Duodenal mucosa (tissue), 2 donors: ENCODE data around the gene STRN3.
"Not testable (repeated sequence)": the region's sequence is repeated elsewhere in the genome, so short reads cannot be mapped to it uniquely, and the experiment has no call there.

Experiments used
- H3K27ac ChIP-seq: one replicate; pipeline ENCODE4 v1.7.0; 2013; ENCODE audit warnings: low read depth, low read length
- H3K27me3 ChIP-seq, 2 donors: one replicate each; pipeline ENCODE4 v1.7.0; 2013; ENCODE audit warnings: low read length in 2 of 2, control low read depth in 1 of 2; ENCODE audit not compliant: insufficient read depth in 2 of 2, control insufficient read depth in 1 of 2
- H3K36me3 ChIP-seq, 2 donors: one replicate each; pipeline ENCODE4 v1.7.0; 2013; ENCODE audit warnings: low read length in 2 of 2, control low read depth in 1 of 2; ENCODE audit not compliant: insufficient read depth in 2 of 2, control insufficient read depth in 1 of 2
- H3K4me1 ChIP-seq, 2 donors: one replicate each; pipeline ENCODE4 v1.7.0; 2013; ENCODE audit warnings: low read length in 2 of 2, control low read depth in 1 of 2; ENCODE audit not compliant: insufficient read depth in 2 of 2, control insufficient read depth in 1 of 2
- H3K4me3 ChIP-seq, 2 donors: one replicate each; pipeline ENCODE4 v1.7.0; 2013; ENCODE audit warnings: low read length in 2 of 2, low read depth in 1 of 2
- H3K9ac ChIP-seq, 2 donors: one replicate each; pipeline ENCODE4 v1.7.0; 2013; ENCODE audit warnings: low read length in 2 of 2, low read depth in 1 of 2
- H3K9me3 ChIP-seq, 2 donors: one replicate each; pipeline ENCODE4 v1.7.0; 2013; ENCODE audit warnings: low read length in 2 of 2, control low read depth in 1 of 2; ENCODE audit not compliant: control insufficient read depth in 1 of 2

Gene STRN3

DNA sequence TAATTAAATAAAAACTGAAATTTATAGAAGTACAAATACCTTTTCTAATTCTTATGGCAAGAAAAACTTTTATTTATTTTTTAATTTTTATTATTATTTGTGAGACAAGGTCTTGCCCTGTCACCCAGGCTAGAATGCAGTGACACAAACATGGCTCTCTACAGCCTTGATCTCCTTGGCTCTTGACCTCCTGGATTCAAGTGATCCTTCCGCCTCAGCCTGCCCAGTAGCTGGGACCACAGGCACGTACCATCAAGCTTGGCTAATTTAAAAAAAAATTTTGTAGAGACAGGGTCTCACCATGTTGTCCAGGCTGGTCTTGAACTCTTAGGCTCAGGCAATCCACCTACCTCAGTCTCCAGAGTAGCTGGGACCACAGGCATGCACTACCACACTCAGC lies 104.4 kb downstream of the STRN3 start:
- Histone ChIP-seq H3K36me3 (peaks cover 0 to 8% of the 10 kb centered on the region in 2 donors), H3K4me1 (no peaks in the 10 kb centered on the region), H3K9ac (no peak overlapping the region), H3K4me3 (no peak overlapping the region), H3K27ac (no peak overlapping the region), H3K9me3 (no peaks in the 10 kb centered on the region), H3K27me3 (no peaks in the 10 kb centered on the region)

DNA sequence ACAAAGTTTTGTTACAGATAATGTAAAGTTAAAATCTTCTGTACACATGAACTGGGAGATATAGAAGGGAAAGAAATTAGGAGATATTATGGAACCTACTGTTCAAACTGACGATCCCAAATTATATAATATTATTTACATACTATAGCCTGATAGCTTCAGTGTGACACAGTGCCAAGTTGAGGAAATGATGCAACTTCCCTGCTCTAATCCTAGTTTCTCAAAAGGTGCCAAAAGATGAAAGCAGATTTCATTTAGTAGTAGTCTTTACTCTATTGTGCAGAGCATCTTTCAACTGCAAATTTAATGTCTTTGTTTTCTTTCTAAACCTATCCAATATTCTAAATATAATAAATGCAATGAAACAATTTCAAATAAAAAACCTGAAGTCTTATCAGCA lies 104.9 kb downstream of the STRN3 start:
- H3K27ac ChIP-seq: no peak overlapping the region
- no peaks in the 10 kb centered on the region for H3K27me3 ChIP-seq
- H3K9me3 ChIP-seq: no peaks in the 10 kb centered on the region
- H3K9ac ChIP-seq: no peak overlapping the region
- H3K4me1 ChIP-seq: no peaks in the 10 kb centered on the region
- no peak overlapping the region for H3K4me3 ChIP-seq
- H3K36me3 ChIP-seq: peaks cover 0 to 8% of the 10 kb centered on the region in 2 donors

GRCh38 chr14:30915596-30915995 lies 110.6 kb downstream of the STRN3 start:
- no peaks in the 10 kb centered on the region for H3K9me3 ChIP-seq
- no peak overlapping the region for H3K27ac ChIP-seq
- H3K27me3 ChIP-seq: no peaks in the 10 kb centered on the region
- H3K36me3 ChIP-seq: peaks cover 0 to 18% of the 10 kb centered on the region in 2 donors
- H3K4me3 ChIP-seq: no peak overlapping the region
- H3K4me1 ChIP-seq: no peaks in the 10 kb centered on the region
- H3K9ac ChIP-seq: no peak overlapping the region

GRCh38 chr14:30914812-30915211 lies 111.4 kb downstream of the STRN3 start:
- Histone ChIP-seq H3K4me3 (no peak overlapping the region), H3K9me3 (no peaks in the 10 kb centered on the region), H3K4me1 (no peaks in the 10 kb centered on the region), H3K36me3 (peaks cover 0 to 24% of the 10 kb centered on the region in 2 donors), H3K9ac (no peak overlapping the region), H3K27ac (no peak overlapping the region), H3K27me3 (no peaks in the 10 kb centered on the region)

- H3K4me1 ChIP-seq: no peaks in the 10 kb centered on the region
- H3K27ac ChIP-seq: no peak overlapping the region
- H3K36me3 ChIP-seq: peaks cover 10 to 50% of the 10 kb centered on the region in 2 donors
- H3K27me3 ChIP-seq: no peaks in the 10 kb centered on the region
- no peak overlapping the region for H3K9ac ChIP-seq
- no peak overlapping the region for H3K4me3 ChIP-seq
- H3K9me3 ChIP-seq: no peaks in the 10 kb centered on the region
Observed at GRCh38 chr14:30908826-30909225, 117.4 kb downstream of the STRN3 start.

- Histone ChIP-seq H3K9me3 (no peaks in the 10 kb centered on the region), H3K36me3 (peaks cover 10 to 50% of the 10 kb centered on the region in 2 donors)
Observed at GRCh38 chr14:30907659-30908057, 118.5 kb downstream of the STRN3 start.

DNA sequence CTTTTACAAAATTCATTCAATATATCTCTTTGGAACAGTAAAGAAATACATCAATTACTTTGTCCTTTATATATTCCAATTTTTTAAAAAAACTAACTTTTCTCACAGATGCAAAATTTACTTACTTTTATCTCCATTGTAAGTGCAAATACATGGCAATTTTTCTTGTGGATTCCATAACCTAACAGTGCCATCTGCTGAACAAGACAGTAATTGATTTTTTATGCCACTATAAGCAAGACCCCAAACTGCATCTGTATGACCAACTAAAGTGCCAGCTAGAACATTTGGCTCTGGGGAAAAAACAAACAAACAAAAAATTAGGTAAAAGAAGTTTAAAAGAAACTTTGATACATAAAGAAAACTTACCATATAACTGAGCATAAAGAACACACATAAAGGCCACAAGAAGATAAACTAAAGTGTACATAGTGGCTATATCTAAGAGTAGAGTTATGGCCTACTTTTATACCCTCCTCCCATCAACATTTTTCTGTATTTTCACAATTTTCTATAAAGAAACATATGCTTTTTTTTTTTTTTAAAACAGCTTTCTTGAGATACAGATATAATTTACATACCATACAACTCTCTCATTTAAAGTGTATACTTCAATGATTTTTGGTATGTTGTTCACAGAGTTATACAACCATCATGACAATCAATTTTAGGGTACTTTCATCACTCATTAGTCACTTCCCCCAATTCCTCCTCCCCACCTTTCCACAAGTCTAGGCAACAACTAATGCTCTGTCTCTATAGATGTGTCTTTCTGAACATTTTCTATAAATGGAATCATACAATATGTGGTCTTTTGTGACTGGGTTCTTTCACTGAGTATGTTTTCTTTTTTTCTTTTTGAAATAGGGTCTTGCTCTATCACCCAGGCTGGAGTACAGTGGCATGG lies 119.2 kb downstream of the STRN3 start:
- Histone ChIP-seq H3K36me3 (peaks cover 10 to 53% of the 10 kb centered on the region in 2 donors), H3K4me3 (no peak overlapping the region), H3K27ac (no peak overlapping the region), H3K9me3 (no peaks in the 10 kb centered on the region), H3K9ac (no peak overlapping the region), H3K27me3 (no peaks in the 10 kb centered on the region), H3K4me1 (no peaks in the 10 kb centered on the region)

More at GRCh38 chr14:30907659-30908057, 118.5 kb downstream of the STRN3 start:
- no peak overlapping the region for H3K4me3 ChIP-seq
- H3K27me3 ChIP-seq: no peaks in the 10 kb centered on the region
- H3K9ac ChIP-seq: no peak overlapping the region
- no peak overlapping the region for H3K27ac ChIP-seq
- H3K4me1 ChIP-seq: no peaks in the 10 kb centered on the region

- H3K4me1 ChIP-seq: no peaks in the 10 kb centered on the region
- no peaks in the 10 kb centered on the region for H3K27me3 ChIP-seq
- H3K9me3 ChIP-seq: no peaks in the 10 kb centered on the region
- no peak overlapping the region for H3K9ac ChIP-seq
- no peak overlapping the region for H3K27ac ChIP-seq
- H3K36me3 ChIP-seq: peaks cover 7 to 36% of the 10 kb centered on the region in 2 donors
- no peak overlapping the region for H3K4me3 ChIP-seq
Observed at GRCh38 chr14:30903285-30904124, 122.7 kb downstream of the STRN3 start.

DNA sequence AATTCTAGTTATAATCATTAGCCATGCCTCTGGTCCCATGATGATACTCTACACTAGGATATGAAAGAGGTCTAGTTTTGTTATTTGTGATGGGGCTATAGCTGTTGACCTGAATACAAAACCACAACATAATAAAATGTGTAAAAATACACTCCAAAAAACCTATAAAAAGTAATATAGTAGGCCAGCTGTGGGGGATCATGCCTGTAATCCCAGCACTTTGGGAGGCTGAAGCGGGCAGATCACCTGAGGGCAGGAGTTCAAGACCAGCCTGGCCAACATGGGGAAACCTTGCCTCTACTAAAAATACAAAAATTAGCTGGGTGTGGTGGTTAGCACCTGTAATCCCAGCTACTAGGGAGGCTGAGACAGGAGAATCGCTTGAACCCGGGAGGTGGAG lies 129.1 kb downstream of the STRN3 start:
- not testable (repeated sequence) for H3K9ac ChIP-seq, H3K9me3 ChIP-seq, H3K4me1 ChIP-seq, H3K4me3 ChIP-seq, H3K27ac ChIP-seq, H3K27me3 ChIP-seq
- peaks cover 0 to 25% of the 10 kb centered on the region in 2 donors for H3K36me3 ChIP-seq

GRCh38 chr14:30896435-30896834 lies 129.7 kb downstream of the STRN3 start:
- no peak overlapping the region for H3K4me3 ChIP-seq
- H3K4me1 ChIP-seq: no peaks in the 10 kb centered on the region
- no peaks in the 10 kb centered on the region for H3K9me3 ChIP-seq
- H3K36me3 ChIP-seq: peaks cover 0 to 20% of the 10 kb centered on the region in 2 donors
- no peak overlapping the region for H3K27ac ChIP-seq
- H3K27me3 ChIP-seq: no peaks in the 10 kb centered on the region
- H3K9ac ChIP-seq: no peak overlapping the region
